ENCODE data around the gene WFDC1.

GRCh38 chr16:84286578-84287240 is 8.0 kb upstream of the WFDC1 start:
- TF ChIP-seq CTCF (IDR thresholded peaks at IDR 0.05) (no peak), POLR2AphosphoS5 (IDR thresholded peaks at IDR 0.05; ENCODE audit: insufficient read depth in 1 of 2, low read depth in 1 of 2) (peak; percentile 48 to 67), POLR2A (IDR thresholded peaks at IDR 0.05) (no peak)

Data from vagina (tissue), 2 donors.